Psoas muscle (tissue), 8 donors: Measurements from ENCODE around the gene SEMA4D. TPM values are rescaled to one million over a fixed set of nuclear protein-coding genes. Genes with fewer than 3 reads are reported as not detected.

Experiments
- ATAC-seq, 4 donors: fragments of 200-7000 bp; cut with Tn5 transposase; one replicate each; pipeline ENCODE4 v1.9.1; 2020; ENCODE audit warnings: moderate library complexity in 3 of 4, mild to moderate bottlenecking in 2 of 4
- DNase-seq, 2 donors: peaks; one replicate each; pipeline ENCODE4 v3.0.0-alpha.2; 2020
- H3K27ac ChIP-seq: fragments of 200-600 bp; one replicate; pipeline ENCODE4 v1.8.0; 2022
- H3K27me3 ChIP-seq, 3 donors: fragments of 200-600 bp in 1 of 3; one replicate each; pipeline versions ENCODE4 v1.6.1 to v1.8.0; 2013 to 2022; ENCODE audit warnings: low read length in 2 of 3, mild to moderate bottlenecking in 2 of 3, moderate library complexity in 1 of 3; ENCODE audit not compliant: insufficient read depth in 3 of 3
- H3K36me3 ChIP-seq, 2 donors: fragments of 200-600 bp in 1 of 2; one replicate each; pipeline versions ENCODE4 v1.6.1 to v1.8.0; 2013 to 2022; ENCODE audit warnings: low read depth in 1 of 2, mild to moderate bottlenecking in 1 of 2, moderate library complexity in 1 of 2; ENCODE audit not compliant: insufficient read depth in 1 of 2
- H3K4me1 ChIP-seq: fragments of 200-600 bp; one replicate; pipeline ENCODE4 v1.8.0; 2022
- H3K4me3 ChIP-seq: fragments of 200-600 bp; one replicate; pipeline ENCODE4 v1.8.0; 2022; ENCODE audit warnings: mild to moderate bottlenecking
- H3K9me3 ChIP-seq: fragments of 200-600 bp; one replicate; pipeline ENCODE4 v1.8.0; 2022
- CTCF ChIP-seq: fragments of 200-600 bp; IDR thresholded peaks from one replicate; pipeline ENCODE4 v1.8.0; 2022; ENCODE audit warnings: antibody characterized with exemption
- WGBS, 3 donors: extraction: QIAGEN DNeasy Blood & Tissue Kit; methylation state at CpG; one replicate each; pipeline versions ENCODE4 v1.1.6 to v1.1.7; 2013; 5-methylcytosine and 5-hydroxymethylcytosine counted together
- intact Hi-C, 2 donors: fragments of 100-400 bp; cut with DNase I; formaldehyde crosslinking; loops; one replicate each; pipeline versions ENCODE4 v1.11.0 to v1.14.2; 2022
- polyA plus RNA-seq, 3 donors: library from polyadenylated mRNA; stranded (reverse); fragments of 200-250 nt; gene quantifications; one replicate each; pipeline ENCODE4 v1.2.3, GENCODE V29; 2013
- total RNA-seq, 4 donors: library from RNA; stranded (reverse); fragmentation: NEBNext Ultra II Directional in 2 of 4; extraction: Animal tissue kit (Norgen Biotek cat#: 25700) in 2 of 4; gene quantifications; one replicate each; pipeline versions ENCODE4 v1.2.1 to v1.2.4, GENCODE V29; 2021 to 2023
- donor health status: healthy with polysubstance abuse.
- donor health status: DM: no; HTN: no; CAD: no; lungs with moderate emphysema.
- donor health status: Bipolar disorder and iron deficiency.
- donor health status: healthy.
- donor health status: DM: yes; HTN: yes; CAD: no.
- donor health status: DM: no; HTN: no; CAD: no.
- donor health status: DM: no; HTN: no; CAD: no.
- donor health status: DM: yes; HTN: yes; CAD: no.

The SEMA4D gene
- total and polyA plus RNA-seq, 7 donors = 9.3 to 111 (median 32.1) TPM

- peaks cover 0 to 83% of the 10 kb centered on the region in 2 donors for H3K36me3 ChIP-seq
- H3K27me3 ChIP-seq = no peaks in the 10 kb centered on the region
- no peak for DNase-seq
- no peaks in the 10 kb centered on the region for H3K4me1 ChIP-seq
- H3K27ac ChIP-seq = no peak overlapping the region
- WGBS, 3 donors = 88 to 92% (median 88%) methylated on average over 14 of the region's 14 CpGs
- no peak overlapping the region for H3K4me3 ChIP-seq
- TF ChIP-seq CTCF = no peak
- no peaks in the 10 kb centered on the region for H3K9me3 ChIP-seq
- ATAC-seq = no peak
- intact Hi-C loops = loop anchor here in 1 of 2 donors (10.0 kb wide), 1 partner anchor 165 kb away; no protein-coding TSS in a partner anchor
Measured at GRCh38 chr9:89379508-89380115, 118.3 kb downstream of the SEMA4D start.

- 94 to 96% (median 95%) methylated on average over 14 of the region's 14 CpGs for WGBS, 3 donors
- Histone ChIP-seq H3K4me1 (no peaks in the 10 kb centered on the region), H3K36me3 (peaks cover 0 to 78% of the 10 kb centered on the region in 2 donors), H3K27me3 (no peaks in the 10 kb centered on the region), H3K9me3 (no peaks in the 10 kb centered on the region), H3K27ac (no peak overlapping the region), H3K4me3 (no peak overlapping the region)
- DNase-seq = no peak
- TF ChIP-seq CTCF = no peak
- no peak for ATAC-seq
- intact Hi-C loops = no loop called here
Measured at GRCh38 chr9:89379031-89379430, 118.9 kb downstream of the SEMA4D start.

GRCh38 chr9:89378541-89378940, 119.4 kb downstream of the SEMA4D start:
- H3K4me3 ChIP-seq = no peak overlapping the region
- WGBS, 3 donors = 93 to 95% (median 94%) methylated on average over 21 of the region's 21 CpGs
- ATAC-seq = no peak
- DNase-seq = no peak
- H3K27me3 ChIP-seq = no peaks in the 10 kb centered on the region
- H3K36me3 ChIP-seq = peaks cover 0 to 73% of the 10 kb centered on the region in 2 donors
- no peaks in the 10 kb centered on the region for H3K9me3 ChIP-seq
- intact Hi-C loops = no loop called here
- no peak overlapping the region for H3K27ac ChIP-seq
- no peaks in the 10 kb centered on the region for H3K4me1 ChIP-seq
- no peak for TF ChIP-seq CTCF

- peaks cover 0 to 63% of the 10 kb centered on the region in 2 donors for H3K36me3 ChIP-seq
- H3K9me3 ChIP-seq = no peaks in the 10 kb centered on the region
- TF ChIP-seq CTCF = no peak
- H3K4me3 ChIP-seq = no peak overlapping the region
- ATAC-seq (no peak), DNase-seq (no peak)
- intact Hi-C loops = no loop called here
- no peaks in the 10 kb centered on the region for H3K27me3 ChIP-seq
- no peak overlapping the region for H3K27ac ChIP-seq
- WGBS, 3 donors = 90 to 94% (median 91%) methylated on average over 12 of the region's 12 CpGs
- H3K4me1 ChIP-seq = no peaks in the 10 kb centered on the region
Measured at GRCh38 chr9:89377411-89377810, 120.5 kb downstream of the SEMA4D start.
